HuH-7.5 (cell line): Measurements from ENCODE around the gene CYREN.
"Not testable (repeated sequence)": the region's sequence is repeated elsewhere in the genome, so short reads cannot be mapped to it uniquely, and the experiment has no call there.

Experiments used
- DNase-seq: peaks from one replicate; pipeline ENCODE4 v3.0.0; 2011; ENCODE audit warnings: low spot score

Gene CYREN

GRCh38 chr7:135159359-135160085, 11.0 kb downstream of the CYREN start:
- DNase-seq, result no peak

DNA sequence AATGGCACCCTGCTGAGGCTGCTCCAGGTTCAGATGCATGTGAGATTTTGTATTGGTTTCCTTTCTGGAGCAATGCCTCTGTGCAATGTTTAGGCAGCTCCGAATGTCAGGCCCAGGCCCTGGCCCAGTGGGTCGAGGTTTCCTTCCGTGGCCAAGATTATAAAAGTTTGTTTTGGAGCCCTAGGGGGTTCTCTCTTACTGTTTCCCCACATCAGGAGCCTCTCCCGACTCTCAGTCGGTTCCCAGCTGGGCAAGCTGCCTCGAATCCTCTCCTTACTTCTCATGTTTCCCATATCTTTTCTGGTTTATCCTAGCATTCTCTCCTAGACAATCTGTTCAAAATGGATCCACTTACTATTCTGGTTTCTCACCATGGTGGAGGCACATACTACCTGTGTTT, 11.6 kb downstream of the CYREN start:
- DNase-seq, result no peak

GRCh38 chr7:135158141-135158655, 12.3 kb downstream of the CYREN start:
- no peak for DNase-seq

DNA sequence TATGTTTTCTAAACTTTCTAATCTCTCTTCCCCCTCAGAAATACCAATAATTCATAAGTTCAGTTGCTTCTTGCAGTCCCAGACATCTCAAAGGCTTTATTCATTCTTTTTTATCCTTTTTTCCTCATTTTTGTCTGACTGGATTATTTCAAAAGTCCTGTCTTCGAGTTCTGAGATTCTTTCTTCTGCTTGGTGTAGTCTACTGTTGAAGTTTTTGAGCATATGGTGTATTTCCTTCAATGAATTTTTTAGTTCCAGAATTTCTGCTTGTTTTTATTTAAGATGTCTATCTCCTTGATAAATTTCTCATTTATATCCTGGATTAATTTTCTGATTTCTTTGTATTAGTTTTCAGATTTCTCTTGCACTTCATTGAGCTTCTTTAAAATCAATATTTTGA, 14.2 kb downstream of the CYREN start:
- no peak for DNase-seq

DNA sequence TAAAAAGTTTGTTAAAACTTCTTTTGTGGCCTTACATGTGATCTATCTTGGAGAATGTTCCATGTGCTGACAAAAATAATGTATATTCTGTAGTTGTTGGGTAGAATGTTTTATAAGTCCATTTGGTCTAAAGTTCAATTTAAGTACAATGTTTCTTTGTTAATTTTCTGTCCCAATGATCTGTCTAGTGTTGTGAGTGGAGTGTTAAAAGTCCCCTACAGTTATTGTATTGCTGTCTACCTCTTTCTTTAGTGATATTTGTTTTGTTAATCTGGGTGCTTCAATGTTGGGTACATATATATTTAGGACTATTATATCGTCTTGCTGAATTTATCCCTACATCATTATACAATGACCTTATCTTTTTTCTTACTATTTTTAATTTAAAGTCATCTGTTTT, 15.8 kb downstream of the CYREN start:
- no peak for DNase-seq

DNA sequence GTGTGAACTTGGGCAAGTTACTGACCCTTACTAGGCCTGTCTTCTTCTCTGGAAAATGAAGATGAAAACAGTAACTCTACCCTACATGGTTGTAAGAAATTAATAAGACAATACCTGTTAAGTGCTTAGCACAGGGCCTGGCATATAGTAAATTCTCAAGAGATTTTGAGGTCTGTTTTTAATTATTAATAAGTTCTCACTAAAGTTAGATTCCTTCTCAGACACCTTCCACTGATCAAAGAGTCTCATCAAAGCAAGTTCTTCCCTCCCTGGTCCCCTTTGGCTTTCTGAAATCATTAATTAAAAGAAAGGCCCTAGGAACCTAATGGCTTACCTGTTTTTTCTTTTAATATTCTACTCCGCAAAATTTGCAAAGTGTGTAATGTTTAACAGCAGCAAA, 18.1 kb downstream of the CYREN start:
- DNase-seq, result no peak

DNA sequence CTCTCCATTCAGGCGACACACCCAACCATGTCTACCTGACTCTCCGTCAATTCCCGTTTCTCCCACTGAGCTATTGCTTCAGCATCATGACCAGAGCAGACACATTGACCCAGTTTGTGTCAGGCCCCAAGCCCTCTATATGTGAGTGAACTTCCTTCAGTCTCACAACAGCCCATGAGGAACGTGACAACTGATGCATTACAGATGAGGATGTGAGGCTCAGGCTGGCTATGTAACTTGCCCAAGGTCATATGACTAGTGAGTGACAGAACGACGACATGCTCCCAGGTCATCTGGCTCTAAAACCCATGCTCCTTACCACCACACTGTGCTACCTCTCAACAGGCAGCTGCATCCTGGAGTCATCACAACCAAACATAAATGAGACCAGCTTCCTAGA, 19.0 kb downstream of the CYREN start:
- no peak for DNase-seq

DNA sequence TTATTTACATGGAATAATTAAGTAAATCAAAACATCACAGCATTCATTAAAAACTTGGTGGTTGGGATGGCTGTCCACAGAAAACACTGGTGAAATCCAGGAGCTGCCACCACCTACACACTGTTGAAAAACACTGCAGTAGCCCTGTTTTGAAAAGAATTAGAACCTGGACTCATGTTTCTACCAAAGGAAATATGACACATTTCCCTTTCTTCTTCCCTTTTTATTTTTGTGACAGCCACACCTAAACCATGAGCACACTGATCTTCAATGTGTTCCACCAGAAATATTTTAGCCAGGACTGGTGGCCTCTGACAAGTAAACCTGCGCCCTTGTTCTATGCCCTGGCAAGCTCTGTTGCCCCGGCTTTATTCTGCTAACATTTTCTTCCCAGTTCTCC, 19.4 kb downstream of the CYREN start:
- no peak for DNase-seq

DNA sequence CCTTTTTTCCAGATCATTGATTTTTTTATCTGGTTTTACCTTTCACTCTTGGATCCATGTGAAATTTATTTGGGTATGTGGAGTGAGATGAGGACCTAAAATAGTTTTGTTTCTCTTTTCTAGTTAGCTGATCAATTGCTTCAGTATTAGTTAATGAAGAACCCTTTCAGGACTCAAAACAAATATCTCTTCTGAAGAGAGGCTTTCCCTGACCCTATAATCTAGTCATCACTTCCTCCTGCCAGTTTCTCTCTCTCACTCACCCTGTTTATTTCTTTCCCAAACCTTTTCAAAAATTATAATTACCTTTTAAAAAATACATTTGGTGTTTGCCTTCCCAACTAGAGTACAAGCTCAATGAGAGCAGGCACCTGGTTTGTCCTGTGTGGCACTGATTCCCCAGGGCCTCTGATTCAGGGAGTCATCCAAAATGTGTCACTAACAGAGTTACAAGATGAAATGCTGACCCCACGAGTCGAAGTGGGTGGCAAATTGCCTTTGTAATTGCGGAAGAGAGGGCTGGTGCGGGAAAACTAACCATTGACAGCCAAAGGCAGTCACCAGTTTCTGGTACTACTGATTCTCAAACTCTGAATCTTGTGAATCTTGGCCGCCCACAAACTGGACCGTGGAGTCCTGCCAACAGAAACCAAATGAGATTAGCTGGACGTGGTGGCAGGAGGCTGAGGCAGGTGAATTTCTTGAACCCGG, 20.3 kb downstream of the CYREN start:
- DNase-seq, result no peak

- no peak for DNase-seq
Measured at GRCh38 chr7:135147899-135148721, 22.4 kb downstream of the CYREN start, which contains the start of gene TMEM140. TSS of gene TMEM140 (plus strand) at chr7:135148072. CDS start at chr7:135164442, 16,370 bp downstream.

- DNase-seq, result no peak
Measured at GRCh38 chr7:135147341-135147898, 23.1 kb downstream of the CYREN start.

DNA sequence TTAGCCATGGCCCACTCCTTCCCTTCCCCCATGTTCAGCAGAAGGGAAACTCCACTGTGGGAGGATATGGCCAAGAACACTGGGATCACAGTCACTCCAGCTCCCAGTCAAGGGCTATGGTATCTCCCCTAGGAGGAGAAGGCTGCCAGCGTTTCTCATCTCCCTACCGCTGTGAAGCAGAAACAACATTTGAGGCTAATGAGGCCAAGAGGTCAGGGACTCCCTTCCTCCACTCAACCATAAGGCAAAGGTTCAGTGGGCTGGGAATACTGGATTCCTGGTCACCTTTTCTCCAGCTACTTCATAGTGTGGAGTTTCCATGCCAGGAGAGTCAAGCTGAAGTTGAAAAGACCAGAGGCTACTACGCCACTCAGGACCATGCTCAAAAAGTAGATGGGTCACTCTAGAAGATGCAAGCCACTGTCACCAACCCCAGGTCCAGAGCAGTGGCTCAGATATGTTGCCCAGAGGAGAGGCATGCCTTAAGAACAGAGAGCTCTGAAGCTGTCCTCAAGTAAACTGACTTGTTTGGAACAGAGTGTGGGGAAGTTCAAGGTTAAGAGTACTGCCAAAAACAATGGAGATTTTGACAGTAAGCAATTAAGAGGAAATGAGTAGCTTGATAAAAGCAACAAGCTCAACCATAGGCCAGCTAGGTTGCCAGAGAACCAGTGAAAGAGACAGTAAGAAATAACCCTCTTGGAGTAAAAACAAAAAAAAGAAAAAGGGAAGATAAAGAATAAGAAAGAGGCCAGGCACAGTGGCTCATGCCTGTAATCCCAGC, 26.4 kb downstream of the CYREN start:
- DNase-seq, result no peak

GRCh38 chr7:135129579-135129978, 40.9 kb downstream of the CYREN start:
- no peak for DNase-seq

DNA sequence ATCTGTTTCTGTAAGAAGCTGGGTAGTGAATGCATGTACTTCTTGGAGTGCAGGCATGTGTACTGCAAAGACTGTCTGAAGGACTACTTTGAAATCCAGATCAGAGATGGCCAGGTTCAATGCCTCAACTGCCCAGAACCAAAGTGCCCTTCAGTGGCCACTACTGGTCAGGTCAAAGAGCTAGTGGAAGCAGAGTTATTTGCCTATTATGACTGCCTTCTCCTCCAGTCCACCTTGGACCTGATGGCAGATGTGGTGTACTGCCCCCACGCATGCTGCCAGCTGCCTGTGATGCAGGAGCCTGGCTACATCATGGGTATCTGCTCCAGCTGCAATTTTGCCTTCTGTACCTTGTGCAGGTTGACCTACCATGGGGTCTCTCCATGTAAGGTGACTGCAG, 41.6 kb downstream of the CYREN start:
- DNase-seq, result no peak

GRCh38 chr7:135124631-135125030, 45.9 kb downstream of the CYREN start:
- DNase-seq, result not testable (repeated sequence)

DNA sequence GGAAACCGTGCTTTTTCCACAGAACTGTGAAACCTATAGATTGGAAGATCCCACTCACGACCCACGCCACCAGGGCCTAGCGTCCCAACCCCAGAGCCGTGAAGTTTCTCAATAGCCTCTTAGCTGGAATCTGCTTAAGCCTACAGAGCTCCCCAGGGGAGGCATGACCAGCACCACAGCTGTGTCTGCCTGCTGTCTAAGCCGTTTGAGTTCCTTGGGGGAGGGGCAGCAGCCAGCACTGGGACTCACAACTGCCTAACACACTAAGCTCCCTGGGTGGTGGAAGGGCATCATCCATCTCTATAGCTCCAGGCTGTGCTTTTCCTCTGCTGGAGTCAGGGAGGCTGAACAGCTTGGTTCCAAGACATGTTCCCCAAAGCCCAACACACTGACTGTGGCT, 48.6 kb downstream of the CYREN start:
- DNase-seq, result no peak

GRCh38 chr7:135117096-135117495, 53.4 kb downstream of the CYREN start:
- DNase-seq, result no peak
